Fibroblast of villous mesenchyme (primary cell): ENCODE data around the gene VDAC1. TPM values are rescaled to one million over a fixed set of nuclear protein-coding genes. Genes with fewer than 3 reads are reported as not detected.

Experiments
- DNase-seq: peaks from one replicate; pipeline ENCODE4 v3.0.0-alpha.2; 2010; ENCODE audit warnings: low read depth
- H3K4me3 ChIP-seq: 2 replicates; pipeline ENCODE4 v1.5.1; 2011; ENCODE audit warnings: low read depth, mild to moderate bottlenecking, low read length
- total RNA-seq: library from RNA; depleted of rRNA; stranded (reverse); fragments of >200 nt; gene quantifications from 2 replicates; pipeline ENCODE4 v1.2.3, GENCODE V29; 2012
- TF ChIP-seq, protein P1 (sequence below): IDR thresholded peaks from 2 replicates; pipeline ENCODE4 v1.5.1; 2012; ENCODE audit warnings: low read depth, mild to moderate bottlenecking, low read length; ENCODE audit not compliant: insufficient read depth

VDAC1 gene
- total RNA-seq, 1 donor = 350 TPM

DNA sequence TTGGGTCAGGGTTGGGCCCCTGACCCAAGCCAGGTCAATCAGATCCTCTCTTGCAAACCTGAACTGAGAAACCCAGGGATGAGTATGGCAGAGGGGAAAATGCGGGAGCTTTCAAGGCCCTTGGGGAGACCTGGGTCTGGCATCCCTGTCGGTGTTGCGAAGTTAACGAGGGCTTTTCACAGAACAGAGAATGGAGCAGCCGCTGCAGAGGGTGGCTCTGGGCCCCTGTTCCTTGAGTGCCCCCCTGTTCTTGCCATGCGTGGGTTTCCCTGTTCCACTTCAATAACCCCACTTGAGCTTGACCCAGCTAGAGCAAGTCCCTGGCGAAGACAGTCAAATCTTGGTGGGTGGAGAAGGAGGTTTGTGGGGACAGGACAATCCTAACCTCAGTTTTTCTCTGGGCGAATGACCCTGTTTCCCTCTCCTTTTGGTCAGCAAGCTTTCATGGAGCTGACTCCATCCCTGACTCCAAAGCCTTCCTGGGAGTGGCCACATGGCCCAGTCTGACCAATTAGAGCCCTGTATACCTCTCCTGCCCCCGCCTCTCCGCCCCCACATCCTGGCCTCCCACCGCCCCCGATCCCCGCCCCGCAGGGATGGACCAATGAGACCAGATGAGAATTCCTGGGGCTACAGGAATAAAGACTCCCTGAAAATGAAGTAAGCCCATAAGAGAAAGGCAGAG is 2.9 kb upstream of the VDAC1 start:
- TF ChIP-seq, protein P1, sequence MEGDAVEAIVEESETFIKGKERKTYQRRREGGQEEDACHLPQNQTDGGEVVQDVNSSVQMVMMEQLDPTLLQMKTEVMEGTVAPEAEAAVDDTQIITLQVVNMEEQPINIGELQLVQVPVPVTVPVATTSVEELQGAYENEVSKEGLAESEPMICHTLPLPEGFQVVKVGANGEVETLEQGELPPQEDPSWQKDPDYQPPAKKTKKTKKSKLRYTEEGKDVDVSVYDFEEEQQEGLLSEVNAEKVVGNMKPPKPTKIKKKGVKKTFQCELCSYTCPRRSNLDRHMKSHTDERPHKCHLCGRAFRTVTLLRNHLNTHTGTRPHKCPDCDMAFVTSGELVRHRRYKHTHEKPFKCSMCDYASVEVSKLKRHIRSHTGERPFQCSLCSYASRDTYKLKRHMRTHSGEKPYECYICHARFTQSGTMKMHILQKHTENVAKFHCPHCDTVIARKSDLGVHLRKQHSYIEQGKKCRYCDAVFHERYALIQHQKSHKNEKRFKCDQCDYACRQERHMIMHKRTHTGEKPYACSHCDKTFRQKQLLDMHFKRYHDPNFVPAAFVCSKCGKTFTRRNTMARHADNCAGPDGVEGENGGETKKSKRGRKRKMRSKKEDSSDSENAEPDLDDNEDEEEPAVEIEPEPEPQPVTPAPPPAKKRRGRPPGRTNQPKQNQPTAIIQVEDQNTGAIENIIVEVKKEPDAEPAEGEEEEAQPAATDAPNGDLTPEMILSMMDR = no peak
- no peak for DNase-seq
- no peak overlapping the region for H3K4me3 ChIP-seq

DNA sequence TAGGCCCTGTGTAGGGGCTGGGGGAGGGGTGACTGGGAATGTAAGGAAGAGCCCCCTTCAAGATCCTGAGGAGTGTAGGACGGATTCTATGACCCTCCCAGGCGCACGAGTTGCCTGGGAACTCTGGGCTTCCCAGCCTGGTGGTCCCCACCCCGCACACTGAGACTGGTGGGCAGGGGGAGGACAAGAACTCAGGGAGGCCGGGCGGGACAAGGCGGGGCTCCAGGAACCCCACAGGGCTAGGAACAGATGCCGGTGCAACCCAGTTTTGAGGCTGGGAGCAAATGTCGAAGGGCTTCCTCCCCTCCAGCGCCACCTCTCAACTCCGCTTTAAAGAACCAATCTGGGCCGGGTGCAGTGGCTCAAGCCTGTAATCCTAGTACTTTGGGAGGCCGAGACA is 1.3 kb upstream of the VDAC1 start:
- H3K4me3 ChIP-seq = peak overlapping the region; percentile 77
- TF ChIP-seq, protein P1 = no peak
- no peak for DNase-seq

DNA sequence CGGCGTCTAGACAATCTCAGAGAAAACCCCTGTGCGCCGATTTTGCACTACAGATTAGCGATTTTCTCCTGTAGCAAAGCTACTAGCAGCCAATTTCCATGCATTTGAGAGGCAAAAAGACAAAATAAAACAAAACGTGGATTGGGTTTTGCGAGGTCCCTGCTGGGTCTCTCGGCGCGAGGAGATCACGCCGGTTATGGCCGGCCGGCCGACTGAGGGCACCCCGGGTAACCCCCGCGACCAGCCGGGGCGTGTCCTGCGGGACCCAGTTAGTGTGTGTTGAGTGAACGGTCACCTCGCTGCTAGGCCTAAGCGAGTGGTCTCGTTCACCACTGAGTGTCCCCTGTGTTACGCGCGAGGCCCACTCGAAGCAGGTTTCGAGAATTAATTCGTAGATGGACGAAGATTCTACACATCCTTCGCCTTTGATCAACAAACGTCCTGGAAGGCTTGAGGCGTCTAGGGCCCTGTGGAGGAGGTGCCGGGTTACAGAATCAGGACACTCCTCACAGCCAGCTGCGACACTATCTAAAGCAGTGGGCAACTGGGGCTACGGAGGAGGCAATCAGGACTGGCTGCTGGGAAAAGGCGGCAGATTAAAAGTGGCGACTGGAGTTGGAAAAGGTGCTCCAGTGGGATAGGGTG is 764 bp upstream of the VDAC1 start:
- peak overlapping the region; percentile 77 for H3K4me3 ChIP-seq
- peak; percentile 43 for DNase-seq
- TF ChIP-seq, protein P1 = no peak

DNA sequence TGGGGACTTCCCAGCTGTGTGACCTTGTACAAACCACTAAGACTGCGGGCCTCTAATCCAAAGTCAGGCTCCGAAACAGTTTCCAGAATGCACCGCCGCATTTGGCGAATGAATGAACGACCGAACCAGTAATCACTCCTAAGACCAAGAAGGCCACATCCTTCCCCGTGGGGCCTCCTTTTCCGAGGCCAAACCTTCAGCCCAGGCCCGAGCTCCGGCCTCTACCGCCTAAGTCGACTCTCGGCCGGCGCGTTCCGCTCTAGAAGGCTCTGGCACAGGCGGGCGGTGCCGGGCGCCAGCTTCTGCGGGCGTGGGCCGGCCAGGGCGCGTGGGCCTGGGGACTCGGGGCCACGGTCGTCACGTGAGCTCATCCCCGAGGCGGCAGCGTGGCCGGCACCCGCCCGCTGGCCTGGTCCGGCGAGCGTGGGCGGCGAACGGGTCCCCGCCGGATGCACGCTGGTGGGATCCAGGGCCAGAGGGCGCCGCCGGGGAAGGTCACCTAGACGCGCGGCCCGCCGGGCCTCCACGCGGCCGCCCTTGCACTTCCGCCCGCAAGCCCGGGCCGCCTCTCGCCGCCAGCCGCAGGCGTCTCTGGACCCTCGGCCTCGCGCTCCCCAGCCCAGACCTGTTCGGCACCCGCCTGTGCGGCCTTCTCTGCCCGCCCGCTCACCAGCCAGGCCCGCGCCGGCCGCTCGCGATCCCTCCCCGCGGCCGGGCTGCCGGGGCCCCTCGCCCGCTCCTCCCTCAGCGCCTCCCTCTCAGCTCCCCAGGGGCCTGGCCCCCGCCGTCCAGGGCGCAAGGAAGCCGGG is 754 bp downstream of the VDAC1 start:
- DNase-seq = peak; percentile 49
- H3K4me3 ChIP-seq = peak overlapping the region; percentile 77
- TF ChIP-seq, protein P1 = no peak

DNA sequence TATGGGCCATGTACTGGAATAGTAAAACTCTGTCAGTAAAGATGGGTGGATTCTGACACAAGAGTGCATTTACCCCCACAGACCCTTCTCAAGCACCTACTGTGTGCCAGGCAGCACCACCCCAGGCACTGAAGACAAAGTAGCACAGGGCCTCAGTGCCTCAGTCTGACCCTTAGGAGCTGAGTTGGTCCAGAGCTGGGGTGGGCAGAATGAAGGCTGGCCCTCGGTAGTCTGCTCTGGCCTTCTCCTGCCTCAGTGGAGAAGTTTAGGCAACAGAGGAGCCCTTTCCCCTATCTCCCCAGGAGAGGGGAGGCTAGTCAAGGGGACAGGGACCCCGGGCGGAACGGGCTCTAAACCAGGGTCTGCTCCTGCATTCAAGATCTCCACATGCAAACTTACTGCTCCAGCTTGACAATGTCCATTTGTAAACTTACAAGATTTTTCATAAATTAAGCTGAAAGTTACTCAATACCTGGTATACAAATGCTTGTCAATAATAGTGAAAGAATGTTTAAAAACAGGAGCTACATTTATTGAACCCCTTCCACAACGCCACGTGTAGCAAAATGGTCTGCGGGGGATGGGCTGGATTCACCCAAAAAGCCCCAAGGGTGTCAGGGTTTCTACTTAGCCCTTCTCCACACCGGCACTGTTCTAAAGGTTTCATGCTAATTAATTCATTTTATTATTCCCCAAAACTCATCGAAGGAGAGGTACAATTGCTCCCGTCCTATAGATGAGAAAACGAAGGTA is 1.5 kb downstream of the VDAC1 start:
- TF ChIP-seq, protein P1 = no peak
- peak overlapping the region; percentile 77 for H3K4me3 ChIP-seq
- DNase-seq = no peak

DNA sequence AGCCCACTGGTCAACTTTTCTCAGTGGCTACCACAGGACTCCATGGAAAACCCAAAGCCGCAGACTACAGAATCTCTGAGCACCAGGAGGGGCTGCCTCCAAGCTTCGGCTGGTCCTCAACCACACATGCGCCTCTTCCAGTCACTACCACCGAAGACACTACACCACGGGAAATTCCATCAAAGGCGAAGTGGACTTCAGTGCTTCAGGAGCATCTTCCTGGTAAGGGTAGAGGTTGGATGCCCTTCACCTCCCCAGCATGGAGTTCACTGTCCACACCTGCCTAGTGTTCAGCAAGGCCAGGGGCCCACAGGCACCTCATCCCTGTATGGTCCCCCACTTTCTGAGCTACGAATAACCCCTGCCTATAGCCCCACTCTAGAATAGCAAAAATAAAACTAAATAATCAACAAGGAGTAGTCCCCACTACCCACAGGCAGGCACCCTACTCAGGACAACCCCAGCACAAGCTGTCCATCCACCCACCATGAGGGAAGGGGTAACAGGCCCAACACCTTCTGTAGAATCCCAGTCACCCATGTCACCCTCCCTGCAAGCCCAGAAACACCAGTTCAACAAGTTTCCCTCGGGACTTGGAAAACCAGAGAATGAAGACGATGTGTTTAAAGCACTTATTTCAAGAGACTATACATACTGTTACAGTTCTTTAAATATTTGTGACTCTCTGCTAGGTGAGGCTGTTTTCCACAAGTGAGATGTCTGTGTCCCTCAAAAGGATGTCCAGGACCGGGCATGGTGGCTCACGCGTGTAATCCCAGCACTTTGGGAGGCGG is 2.6 kb downstream of the VDAC1 start:
- DNase-seq = no peak
- no peak overlapping the region for H3K4me3 ChIP-seq
- TF ChIP-seq, protein P1 = no peak
